Psoas muscle (tissue), 8 donors: ENCODE data around the gene ATF1. TPM values are rescaled to one million over a fixed set of nuclear protein-coding genes. Genes with fewer than 3 reads are reported as not detected.
A peak's percentile ranks its signal among the peaks of the same experiment; 100 is the strongest.

Source experiments
- ATAC-seq, 4 donors: fragments of 200-7000 bp; cut with Tn5 transposase; one replicate each; pipeline ENCODE4 v1.9.1; 2020; ENCODE audit warnings: moderate library complexity in 3 of 4, mild to moderate bottlenecking in 2 of 4
- DNase-seq, 2 donors: peaks; one replicate each; pipeline ENCODE4 v3.0.0-alpha.2; 2020
- H3K27ac ChIP-seq: fragments of 200-600 bp; one replicate; pipeline ENCODE4 v1.8.0; 2022
- H3K27me3 ChIP-seq, 3 donors: fragments of 200-600 bp in 1 of 3; one replicate each; pipeline versions ENCODE4 v1.6.1 to v1.8.0; 2013 to 2022; ENCODE audit warnings: low read length in 2 of 3, mild to moderate bottlenecking in 2 of 3, moderate library complexity in 1 of 3; ENCODE audit not compliant: insufficient read depth in 3 of 3
- H3K36me3 ChIP-seq, 2 donors: fragments of 200-600 bp in 1 of 2; one replicate each; pipeline versions ENCODE4 v1.6.1 to v1.8.0; 2013 to 2022; ENCODE audit warnings: low read depth in 1 of 2, mild to moderate bottlenecking in 1 of 2, moderate library complexity in 1 of 2; ENCODE audit not compliant: insufficient read depth in 1 of 2
- H3K4me1 ChIP-seq: fragments of 200-600 bp; one replicate; pipeline ENCODE4 v1.8.0; 2022
- H3K4me3 ChIP-seq: fragments of 200-600 bp; one replicate; pipeline ENCODE4 v1.8.0; 2022; ENCODE audit warnings: mild to moderate bottlenecking
- H3K9me3 ChIP-seq: fragments of 200-600 bp; one replicate; pipeline ENCODE4 v1.8.0; 2022
- WGBS, 3 donors: extraction: QIAGEN DNeasy Blood & Tissue Kit; methylation state at CpG; one replicate each; pipeline versions ENCODE4 v1.1.6 to v1.1.7; 2013; 5-methylcytosine and 5-hydroxymethylcytosine counted together
- intact Hi-C, 2 donors: fragments of 100-400 bp; cut with DNase I; formaldehyde crosslinking; loops; one replicate each; pipeline versions ENCODE4 v1.11.0 to v1.14.2; 2022
- polyA plus RNA-seq, 3 donors: library from polyadenylated mRNA; stranded (reverse); fragments of 200-250 nt; gene quantifications; one replicate each; pipeline ENCODE4 v1.2.3, GENCODE V29; 2013
- total RNA-seq, 4 donors: library from RNA; stranded (reverse); fragmentation: NEBNext Ultra II Directional in 2 of 4; extraction: Animal tissue kit (Norgen Biotek cat#: 25700) in 2 of 4; gene quantifications; one replicate each; pipeline versions ENCODE4 v1.2.1 to v1.2.4, GENCODE V29; 2021 to 2023
- TF ChIP-seq, protein P1 (sequence below): fragments of 200-600 bp; IDR thresholded peaks from one replicate; pipeline ENCODE4 v1.8.0; 2022; ENCODE audit warnings: antibody characterized with exemption
- donor health status: healthy with polysubstance abuse.
- donor health status: DM: no; HTN: no; CAD: no; lungs with moderate emphysema.
- donor health status: Bipolar disorder and iron deficiency.
- donor health status: healthy.
- donor health status: DM: yes; HTN: yes; CAD: no.
- donor health status: DM: no; HTN: no; CAD: no.
- donor health status: DM: no; HTN: no; CAD: no.
- donor health status: DM: yes; HTN: yes; CAD: no.

Gene ATF1
- total and polyA plus RNA-seq, 7 donors: 20.8 to 72.5 (median 41.3) TPM

DNA sequence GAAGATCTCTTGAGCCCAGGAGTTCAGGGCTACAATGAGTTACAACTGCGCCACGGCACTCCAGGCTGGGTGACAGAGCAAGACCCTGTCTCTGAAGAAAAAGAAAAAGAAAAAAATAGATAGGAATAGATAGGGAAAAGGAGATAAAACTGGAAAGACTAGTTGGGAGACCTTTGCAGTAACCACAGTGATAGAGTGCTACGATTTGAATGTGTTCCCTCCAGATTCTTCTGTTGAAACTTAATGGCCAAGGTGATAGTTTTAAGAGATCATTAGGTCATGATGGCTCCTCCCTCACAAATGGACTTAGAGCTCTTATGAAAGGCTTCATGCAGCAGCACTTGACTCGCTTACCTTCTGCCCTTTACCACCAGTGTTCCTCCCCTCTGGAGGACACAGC lies 13.5 kb upstream of the ATF1 start:
- Histone ChIP-seq H3K4me1 (peaks cover 29% of the 10 kb centered on the region), H3K36me3 (peaks cover 3 to 39% of the 10 kb centered on the region in 2 donors), H3K4me3 (no peak overlapping the region), H3K27me3 (no peaks in the 10 kb centered on the region), H3K9me3 (no peaks in the 10 kb centered on the region), H3K27ac (peak overlapping the region; percentile 83)
- no peak for ATAC-seq
- WGBS, 3 donors: 95 to 96% (median 96%) methylated on average over 4 of the region's 4 CpGs
- no peak for DNase-seq
- intact Hi-C loops: no loop called here
- TF ChIP-seq, protein P1, sequence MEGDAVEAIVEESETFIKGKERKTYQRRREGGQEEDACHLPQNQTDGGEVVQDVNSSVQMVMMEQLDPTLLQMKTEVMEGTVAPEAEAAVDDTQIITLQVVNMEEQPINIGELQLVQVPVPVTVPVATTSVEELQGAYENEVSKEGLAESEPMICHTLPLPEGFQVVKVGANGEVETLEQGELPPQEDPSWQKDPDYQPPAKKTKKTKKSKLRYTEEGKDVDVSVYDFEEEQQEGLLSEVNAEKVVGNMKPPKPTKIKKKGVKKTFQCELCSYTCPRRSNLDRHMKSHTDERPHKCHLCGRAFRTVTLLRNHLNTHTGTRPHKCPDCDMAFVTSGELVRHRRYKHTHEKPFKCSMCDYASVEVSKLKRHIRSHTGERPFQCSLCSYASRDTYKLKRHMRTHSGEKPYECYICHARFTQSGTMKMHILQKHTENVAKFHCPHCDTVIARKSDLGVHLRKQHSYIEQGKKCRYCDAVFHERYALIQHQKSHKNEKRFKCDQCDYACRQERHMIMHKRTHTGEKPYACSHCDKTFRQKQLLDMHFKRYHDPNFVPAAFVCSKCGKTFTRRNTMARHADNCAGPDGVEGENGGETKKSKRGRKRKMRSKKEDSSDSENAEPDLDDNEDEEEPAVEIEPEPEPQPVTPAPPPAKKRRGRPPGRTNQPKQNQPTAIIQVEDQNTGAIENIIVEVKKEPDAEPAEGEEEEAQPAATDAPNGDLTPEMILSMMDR: no peak

DNA sequence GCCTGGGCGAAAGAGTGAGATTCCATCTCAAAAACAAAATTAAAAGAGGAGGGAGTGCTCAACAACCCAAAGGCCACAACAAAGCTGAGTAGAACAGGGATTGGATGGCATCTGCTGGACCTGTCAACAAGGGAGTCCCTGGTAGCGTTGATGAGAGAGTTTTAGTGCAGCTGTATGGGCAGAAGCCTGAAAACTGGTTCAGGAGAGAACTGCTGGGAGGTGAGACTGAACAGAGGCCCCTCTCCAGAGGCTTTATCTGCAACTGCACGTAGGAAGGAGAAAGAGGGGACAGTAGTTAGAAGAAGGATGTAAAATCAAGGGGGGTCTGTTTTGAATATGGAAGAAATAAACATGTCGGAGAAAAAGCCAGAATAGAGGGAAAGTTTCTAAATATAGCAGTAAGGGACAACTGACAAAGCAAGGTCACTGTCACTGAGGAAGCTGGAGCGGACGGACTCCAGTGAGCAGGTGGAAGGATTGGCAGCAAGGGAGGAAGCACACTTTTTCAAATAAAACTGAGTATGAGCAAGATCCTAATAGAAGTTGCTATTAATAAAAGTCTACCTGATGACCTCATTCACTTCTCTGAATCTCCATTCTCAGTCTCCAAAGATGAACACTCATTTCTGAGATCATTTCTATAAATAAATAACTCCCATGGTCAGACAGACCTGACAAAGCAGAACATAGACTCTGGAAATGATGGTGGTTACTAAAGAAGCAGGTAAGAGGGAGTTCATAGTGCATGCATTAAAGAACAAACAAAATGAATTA lies 11.8 kb upstream of the ATF1 start:
- H3K4me3 ChIP-seq: peak overlapping the region; percentile 17
- peaks cover 3 to 21% of the 10 kb centered on the region in 2 donors for H3K36me3 ChIP-seq
- TF ChIP-seq, protein P1: no peak
- peaks cover 29% of the 10 kb centered on the region for H3K4me1 ChIP-seq
- DNase-seq (peak in 1 of 2 donors; percentile 59), ATAC-seq (peak; percentile 88 to 93 (median 90))
- no peaks in the 10 kb centered on the region for H3K9me3 ChIP-seq
- intact Hi-C loops: no loop called here
- peak overlapping the region; percentile 83 for H3K27ac ChIP-seq
- WGBS, 3 donors: 38 to 56% (median 40%) methylated on average over 6 of the region's 6 CpGs
- no peaks in the 10 kb centered on the region for H3K27me3 ChIP-seq

DNA sequence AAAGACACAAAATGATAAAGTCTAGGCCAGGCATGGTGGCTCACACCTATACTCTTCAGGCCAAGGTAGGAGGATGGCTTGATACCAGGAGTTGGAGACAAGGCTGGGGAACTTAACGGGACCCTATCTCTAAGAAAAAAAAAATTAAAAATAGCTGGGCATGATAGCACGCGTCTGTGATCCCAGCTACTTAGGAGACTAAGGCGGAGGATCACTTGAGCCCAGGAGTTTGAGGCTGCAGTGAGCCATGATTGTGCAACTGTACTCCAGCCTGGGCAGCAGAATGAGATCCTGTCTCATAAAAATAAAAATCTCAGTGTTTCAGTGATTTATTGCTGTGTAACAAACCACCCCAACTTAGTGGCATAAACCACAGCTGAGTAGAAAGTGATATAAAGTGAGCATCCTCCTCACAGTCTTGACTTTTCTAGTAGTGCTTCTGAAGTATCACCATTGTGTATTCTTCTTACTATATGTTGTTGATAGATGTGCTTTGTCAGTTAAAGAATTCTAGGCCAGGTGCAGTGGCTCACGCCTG lies 10.6 kb upstream of the ATF1 start:
- ATAC-seq (peak; percentile 32 to 71 (median 58)), DNase-seq (no peak)
- Histone ChIP-seq H3K27ac (peak overlapping the region; percentile 83), H3K4me1 (peaks cover 25% of the 10 kb centered on the region), H3K4me3 (peak overlapping the region; percentile 17), H3K27me3 (no peaks in the 10 kb centered on the region), H3K9me3 (no peaks in the 10 kb centered on the region), H3K36me3 (peaks cover 3 to 12% of the 10 kb centered on the region in 2 donors)
- WGBS, 3 donors: 40 to 80% (median 44%) methylated on average over 5 of the region's 5 CpGs
- intact Hi-C loops: no loop called here
- TF ChIP-seq, protein P1: no peak

DNA sequence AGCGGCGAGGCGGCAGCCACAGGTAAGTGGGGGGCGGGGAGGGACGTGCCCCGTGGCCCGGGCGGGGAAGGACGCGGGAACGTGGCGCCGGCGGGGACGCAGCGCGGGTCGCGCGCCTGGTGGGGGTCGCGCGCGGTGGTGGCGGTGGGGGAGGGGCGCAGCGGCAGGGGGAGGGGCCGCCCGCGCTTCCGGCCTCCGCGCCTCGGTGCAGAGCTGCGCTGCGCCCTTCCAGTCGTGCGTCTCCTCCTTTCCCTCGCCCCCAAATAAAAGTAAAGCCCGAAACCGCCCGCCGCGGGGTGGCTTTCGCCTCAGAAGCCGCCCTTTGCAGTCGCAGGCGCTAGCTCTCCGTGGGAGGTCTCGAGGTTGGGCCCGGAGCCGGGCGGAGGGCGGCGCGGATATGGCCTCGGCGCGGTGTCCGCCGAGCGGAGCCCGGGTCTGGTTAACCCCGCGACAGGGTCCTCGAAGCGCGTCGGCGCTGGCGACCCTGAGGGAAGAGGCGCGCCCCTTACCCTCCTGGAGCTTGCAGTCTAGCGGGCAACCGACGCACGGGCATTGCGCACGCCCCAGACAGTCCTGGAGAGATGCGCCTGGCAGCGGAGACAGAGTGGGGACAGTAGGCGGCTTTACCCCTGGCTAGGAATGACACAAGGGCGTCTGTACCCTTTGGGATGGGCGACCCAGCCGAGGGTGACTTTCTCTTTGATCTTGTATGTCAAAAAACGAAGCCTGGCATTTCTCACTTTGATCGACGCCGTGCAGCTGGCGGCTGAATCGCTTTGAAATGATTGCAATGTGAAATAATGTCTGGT lies 589 bp downstream of the ATF1 start:
- Histone ChIP-seq H3K27ac (peak overlapping the region; percentile 96), H3K4me3 (peak overlapping the region; percentile 99), H3K36me3 (no peaks in the 10 kb centered on the region), H3K9me3 (no peaks in the 10 kb centered on the region), H3K27me3 (no peaks in the 10 kb centered on the region), H3K4me1 (peaks cover 36% of the 10 kb centered on the region)
- 0% methylated on average over 58 to 91 of the region's 91 CpGs for WGBS, 3 donors
- ATAC-seq (peak; percentile 70 to 78 (median 70)), DNase-seq (peak; percentile 47 to 72)
- intact Hi-C loops: loop anchor here (5.0 to 10.0 kb wide), 5 partner anchors 168 to 580 kb away; partner anchors contain the start of genes CELA1 (in 1 of the 2) and DAZAP2 (in 1 of the 2)
- TF ChIP-seq, protein P1: no peak
